Measurements from ENCODE around the gene NOS1AP. TPM values are rescaled to one million over a fixed set of nuclear protein-coding genes. Genes with fewer than 3 reads are reported as not detected.

Gene NOS1AP
- polyA plus RNA-seq, 3 donors: 0.12 TPM; not detected in 2

GRCh38 chr1:162304736-162305135 lies 235.2 kb downstream of the NOS1AP start:
- no CpG with 5 or more reads among the region's 2 CpGs for WGBS (ENCODE audit: insufficient coverage)
- TF ChIP-seq CTCF (IDR thresholded peaks at IDR 0.05): no peak
- intact Hi-C loops (cut with micrococcal nuclease): no loop called here

GRCh38 chr1:162305969-162306368 lies 236.5 kb downstream of the NOS1AP start:
- peaks cover 5 to 14% (median 10%) of the 10 kb centered on the region in 7 donors for H3K9me3 Mint-ChIP-seq
- H3K4me1 Mint-ChIP-seq: peaks cover 13% of the 10 kb centered on the region
- H3K27me3 Mint-ChIP-seq (ENCODE audit: low read depth in 3 of 3): peaks cover 2 to 12% (median 6%) of the 10 kb centered on the region in 3 donors
- H3K79me2 ChIP-seq (ENCODE audit: insufficient read depth, low read length): no peaks in the 10 kb centered on the region
- no peak overlapping the region for H3K27ac ChIP-seq (ENCODE audit: low read depth in 1 of 2, low read length in 2 of 2)
- no peak overlapping the region for H3K27ac Mint-ChIP-seq
- no peak overlapping the region for H3K4me3 ChIP-seq (replicated peaks in 1 of 3; ENCODE audit: low read depth in 2 of 3, low read length in 3 of 3)
- no peak overlapping the region for H3K4me2 ChIP-seq (replicated peaks; ENCODE audit: extremely low read depth, low read length, poor library complexity, severe bottlenecking)
- H3K4me1 ChIP-seq (ENCODE audit: control insufficient read depth in 1 of 2, insufficient read depth in 2 of 2, low read length in 2 of 2): peaks cover 12 to 13% of the 10 kb centered on the region in 2 donors
- H3K36me3 ChIP-seq (replicated peaks in 1 of 2; ENCODE audit: control insufficient read depth in 1 of 2, insufficient read depth in 2 of 2, low read length in 2 of 2): no peaks in the 10 kb centered on the region
- peaks cover 0 to 7% of the 10 kb centered on the region in 2 donors for H3K9me3 ChIP-seq (replicated peaks in 1 of 2; ENCODE audit: control insufficient read depth in 1 of 2, insufficient read depth in 1 of 2, low read length in 2 of 2)
- DNase-seq: no peak
- H2AFZ ChIP-seq (ENCODE audit: insufficient read depth, low read depth, low read length, poor library complexity, severe bottlenecking): no peak overlapping the region
- no peak overlapping the region for H3K4me3 Mint-ChIP-seq
- H3K27me3 ChIP-seq (ENCODE audit: control insufficient read depth in 2 of 2, insufficient read depth in 2 of 2, low read length in 2 of 2): no peaks in the 10 kb centered on the region
- no peak for TF ChIP-seq CTCF (IDR thresholded peaks at IDR 0.05)
- H4K20me1 ChIP-seq (ENCODE audit: insufficient read depth, low read length): no peaks in the 10 kb centered on the region
- H3K9ac ChIP-seq (ENCODE audit: insufficient read depth, low read length, poor library complexity, severe bottlenecking): no peak overlapping the region
- no peaks in the 10 kb centered on the region for H3K36me3 Mint-ChIP-seq
- intact Hi-C loops (cut with micrococcal nuclease): no loop called here
- WGBS (ENCODE audit: insufficient coverage): 83% methylated on average over 1 of the region's 1 CpG

More at GRCh38 chr1:162304736-162305135, 235.2 kb downstream of the NOS1AP start:
- Histone ChIP-seq H3K36me3 (replicated peaks in 1 of 2; ENCODE audit: control insufficient read depth in 1 of 2, insufficient read depth in 2 of 2, low read length in 2 of 2) (no peaks in the 10 kb centered on the region), H3K27me3 (ENCODE audit: control insufficient read depth in 2 of 2, insufficient read depth in 2 of 2, low read length in 2 of 2) (no peaks in the 10 kb centered on the region), H3K79me2 (ENCODE audit: insufficient read depth, low read length) (no peaks in the 10 kb centered on the region), H2AFZ (ENCODE audit: insufficient read depth, low read depth, low read length, poor library complexity, severe bottlenecking) (no peak overlapping the region), H3K27ac (ENCODE audit: low read depth in 1 of 2, low read length in 2 of 2) (no peak overlapping the region), H3K4me2 (replicated peaks; ENCODE audit: extremely low read depth, low read length, poor library complexity, severe bottlenecking) (no peak overlapping the region), H3K4me1 (ENCODE audit: control insufficient read depth in 1 of 2, insufficient read depth in 2 of 2, low read length in 2 of 2) (peaks cover under 1% of the 10 kb centered on the region in 2 donors), H4K20me1 (ENCODE audit: insufficient read depth, low read length) (no peaks in the 10 kb centered on the region), H3K4me3 (replicated peaks in 1 of 3; ENCODE audit: low read depth in 2 of 3, low read length in 3 of 3) (no peak overlapping the region), H3K9me3 (replicated peaks in 1 of 2; ENCODE audit: control insufficient read depth in 1 of 2, insufficient read depth in 1 of 2, low read length in 2 of 2) (peaks cover 0 to 7% of the 10 kb centered on the region in 2 donors), H3K9ac (ENCODE audit: insufficient read depth, low read length, poor library complexity, severe bottlenecking) (no peak overlapping the region)
- Mint-ChIP-seq H3K9me3 (peaks cover 5 to 18% (median 10%) of the 10 kb centered on the region in 7 donors), H3K4me3 (no peak overlapping the region), H3K27me3 (ENCODE audit: low read depth in 3 of 3) (peaks cover 2 to 12% (median 6%) of the 10 kb centered on the region in 3 donors), H3K36me3 (no peaks in the 10 kb centered on the region), H3K4me1 (peaks cover 2% of the 10 kb centered on the region), H3K27ac (no peak overlapping the region)
- DNase-seq: no peak
